ENCODE measurements around the gene STIM1.

Gene STIM1

DNA sequence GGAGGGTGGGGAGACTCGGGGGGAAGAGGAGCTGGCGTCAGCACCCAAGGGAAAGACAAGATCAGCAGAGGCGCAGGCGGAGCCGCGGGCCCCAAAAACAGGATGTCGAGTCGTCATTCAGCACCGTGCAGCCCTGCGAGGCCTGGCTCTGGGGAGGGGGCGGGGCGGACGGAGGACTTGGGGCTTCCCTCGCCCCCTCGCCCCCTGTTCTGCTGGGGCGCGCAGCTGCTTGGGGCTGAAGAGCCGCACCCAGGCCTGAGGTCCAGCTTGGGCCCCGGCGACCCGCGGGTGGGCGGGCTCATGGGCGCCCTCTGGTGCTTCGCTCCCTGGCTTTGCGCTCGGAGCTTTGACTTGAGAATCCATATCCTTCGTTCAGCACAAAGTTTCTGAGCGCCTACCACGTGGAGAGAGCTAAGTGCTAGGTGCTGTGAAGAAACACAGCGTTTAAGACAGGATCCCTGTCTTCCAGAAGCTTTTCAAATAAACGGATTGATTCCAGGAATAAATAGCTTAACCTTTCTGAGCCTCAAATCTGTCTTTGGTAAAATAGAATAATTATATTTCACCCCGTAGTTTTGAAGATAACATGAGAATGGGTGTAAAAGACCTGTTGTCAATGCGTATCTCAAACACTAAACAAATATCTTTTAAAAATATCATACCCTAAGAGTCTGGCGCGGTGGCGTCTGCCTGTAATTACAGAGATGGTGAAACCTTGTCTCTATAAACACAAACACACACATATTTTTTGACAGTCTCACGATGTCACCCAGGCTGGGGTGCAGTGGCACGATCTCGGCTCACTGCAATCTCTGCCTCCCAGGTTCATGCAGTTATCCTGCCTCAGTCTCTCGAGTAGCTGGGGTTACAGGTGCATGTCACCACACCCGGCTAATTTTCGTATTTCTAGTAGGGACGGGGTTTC lies 13.8 kb upstream of the STIM1 start:
- peak overlapping the region; percentile 81 for H3K4me3 ChIP-seq (replicated peaks; ENCODE audit: low read depth, low read length)
- TF ChIP-seq, protein P1, sequence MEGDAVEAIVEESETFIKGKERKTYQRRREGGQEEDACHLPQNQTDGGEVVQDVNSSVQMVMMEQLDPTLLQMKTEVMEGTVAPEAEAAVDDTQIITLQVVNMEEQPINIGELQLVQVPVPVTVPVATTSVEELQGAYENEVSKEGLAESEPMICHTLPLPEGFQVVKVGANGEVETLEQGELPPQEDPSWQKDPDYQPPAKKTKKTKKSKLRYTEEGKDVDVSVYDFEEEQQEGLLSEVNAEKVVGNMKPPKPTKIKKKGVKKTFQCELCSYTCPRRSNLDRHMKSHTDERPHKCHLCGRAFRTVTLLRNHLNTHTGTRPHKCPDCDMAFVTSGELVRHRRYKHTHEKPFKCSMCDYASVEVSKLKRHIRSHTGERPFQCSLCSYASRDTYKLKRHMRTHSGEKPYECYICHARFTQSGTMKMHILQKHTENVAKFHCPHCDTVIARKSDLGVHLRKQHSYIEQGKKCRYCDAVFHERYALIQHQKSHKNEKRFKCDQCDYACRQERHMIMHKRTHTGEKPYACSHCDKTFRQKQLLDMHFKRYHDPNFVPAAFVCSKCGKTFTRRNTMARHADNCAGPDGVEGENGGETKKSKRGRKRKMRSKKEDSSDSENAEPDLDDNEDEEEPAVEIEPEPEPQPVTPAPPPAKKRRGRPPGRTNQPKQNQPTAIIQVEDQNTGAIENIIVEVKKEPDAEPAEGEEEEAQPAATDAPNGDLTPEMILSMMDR (IDR thresholded peaks at IDR 0.05; ENCODE audit: low read depth, low read length, missing control alignments), result peak; percentile 74
- DNase-seq (ENCODE audit: extremely low read depth, low read depth), result peak; percentile 69

DNA sequence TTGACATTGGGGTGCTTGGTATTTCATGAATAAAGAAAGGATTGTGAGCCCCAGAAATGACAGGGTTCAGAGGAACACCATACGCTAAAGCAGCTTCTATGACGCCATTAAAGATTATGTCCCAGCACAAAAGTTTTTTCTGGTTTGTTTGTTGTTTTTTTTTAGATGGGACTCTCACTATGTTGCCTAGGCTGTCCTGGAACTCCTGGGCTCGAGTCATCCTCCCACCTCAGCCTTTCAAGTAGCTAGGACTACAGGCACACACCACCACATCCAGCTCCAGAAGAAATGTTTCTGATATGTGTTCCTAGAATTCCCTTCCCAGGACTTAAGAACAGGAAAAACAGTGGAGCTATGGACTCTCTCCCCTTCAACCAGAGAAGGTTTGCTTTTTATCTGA lies 12.1 kb upstream of the STIM1 start:
- no peak for DNase-seq (ENCODE audit: extremely low read depth, low read depth)
- TF ChIP-seq, protein P1 (IDR thresholded peaks at IDR 0.05; ENCODE audit: low read depth, low read length, missing control alignments), result no peak
- H3K4me3 ChIP-seq (replicated peaks; ENCODE audit: low read depth, low read length), result no peak overlapping the region

DNA sequence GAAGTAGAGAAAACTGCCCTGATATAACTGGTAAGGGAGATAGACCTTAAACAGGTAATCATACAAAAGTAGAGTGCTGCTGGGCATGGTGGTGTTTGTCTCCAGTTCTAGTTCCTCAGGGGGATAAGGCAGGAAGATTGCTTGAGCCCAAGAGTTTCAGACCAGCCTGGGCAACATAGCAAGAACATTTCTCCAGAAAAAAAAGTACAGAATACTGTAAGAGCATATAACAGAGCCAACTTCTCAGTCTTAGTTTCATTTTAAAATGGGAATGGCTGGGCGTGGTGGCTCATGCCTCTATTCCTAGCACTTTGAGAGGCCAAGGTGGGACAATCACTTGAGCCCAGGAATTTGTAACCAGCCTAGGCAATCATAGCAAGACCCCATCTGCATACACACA lies 10.2 kb upstream of the STIM1 start:
- TF ChIP-seq, protein P1 (IDR thresholded peaks at IDR 0.05; ENCODE audit: low read depth, low read length, missing control alignments), result no peak
- DNase-seq (ENCODE audit: extremely low read depth, low read depth), result no peak
- no peak overlapping the region for H3K4me3 ChIP-seq (replicated peaks; ENCODE audit: low read depth, low read length)

DNA sequence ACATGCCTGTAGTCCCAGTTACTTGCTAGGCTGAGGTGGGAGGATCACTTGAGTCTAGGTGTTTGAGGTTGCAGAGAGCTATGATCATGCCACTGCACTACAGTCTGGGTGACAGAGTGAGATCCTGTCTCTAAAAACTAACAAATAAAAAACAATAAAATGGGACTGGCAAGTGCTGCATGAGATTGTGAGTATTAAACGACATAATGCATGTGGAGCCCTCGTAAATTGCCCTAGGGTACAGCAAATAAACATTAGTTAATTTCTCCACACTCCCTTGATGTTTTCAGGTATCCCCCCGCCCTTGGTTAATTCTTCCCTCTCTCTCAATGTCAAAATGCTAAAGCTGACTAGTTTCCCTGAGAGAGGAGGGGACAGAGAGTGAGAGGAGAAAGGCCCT lies 9.8 kb upstream of the STIM1 start:
- DNase-seq (ENCODE audit: extremely low read depth, low read depth), result no peak
- TF ChIP-seq, protein P1 (IDR thresholded peaks at IDR 0.05; ENCODE audit: low read depth, low read length, missing control alignments), result no peak

DNA sequence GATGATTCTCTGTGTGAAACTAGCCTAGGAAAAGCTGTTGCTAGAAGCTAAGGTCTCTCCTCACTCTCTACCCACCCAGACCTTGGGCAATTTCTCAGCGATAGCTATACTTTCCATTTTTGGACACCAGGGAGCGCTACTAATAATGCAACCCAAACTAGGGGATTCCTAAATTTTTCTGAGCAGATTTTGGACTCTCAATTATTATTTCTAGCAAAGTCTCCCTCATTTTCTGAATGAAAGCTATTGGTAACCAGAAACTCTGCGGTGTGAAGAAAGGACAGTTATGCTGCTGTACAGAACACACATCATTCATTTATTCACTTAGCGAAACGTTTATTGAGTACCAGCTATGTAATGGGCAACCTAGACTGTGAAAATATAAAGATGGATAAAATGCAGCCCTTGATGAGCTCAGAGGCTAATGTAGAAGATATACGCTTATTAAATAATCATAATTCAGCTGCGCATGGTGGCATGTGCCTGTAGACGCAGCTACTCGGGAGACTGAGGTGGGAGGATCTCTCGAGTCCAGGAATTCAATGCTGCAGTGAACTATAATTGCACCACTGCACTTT lies 6.1 kb upstream of the STIM1 start:
- H3K4me3 ChIP-seq (replicated peaks; ENCODE audit: low read depth, low read length), result no peak overlapping the region
- DNase-seq (ENCODE audit: extremely low read depth, low read depth), result no peak
- TF ChIP-seq, protein P1 (IDR thresholded peaks at IDR 0.05; ENCODE audit: low read depth, low read length, missing control alignments), result peak; percentile 68

More for the DNA sequence above, 9.8 kb upstream of the STIM1 start:
- no peak overlapping the region for H3K4me3 ChIP-seq (replicated peaks; ENCODE audit: low read depth, low read length)

DNA sequence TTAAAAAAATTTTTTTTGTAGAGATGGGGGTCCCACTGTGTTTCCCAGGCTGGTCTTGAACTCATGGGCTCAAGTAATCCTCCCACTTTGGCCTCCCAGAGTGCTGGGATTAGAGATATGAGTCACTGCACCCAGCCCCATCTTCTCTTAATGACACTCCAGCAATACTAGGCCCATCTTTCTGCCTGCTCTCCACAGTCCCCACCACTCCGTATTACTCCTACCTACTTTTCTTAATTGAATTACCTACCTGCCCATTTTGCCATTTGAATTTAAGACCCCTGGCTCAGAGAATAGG lies 2.0 kb upstream of the STIM1 start:
- no peak for DNase-seq (ENCODE audit: extremely low read depth, low read depth)
- TF ChIP-seq, protein P1 (IDR thresholded peaks at IDR 0.05; ENCODE audit: low read depth, low read length, missing control alignments), result no peak
- no peak overlapping the region for H3K4me3 ChIP-seq (replicated peaks; ENCODE audit: low read depth, low read length)
